HCT116 (cell line): ENCODE data around the gene FBN3.

Source experiments
- CTCF ChIP-seq, 3 experiments: fragments of 200-600 bp in 1 of 3; sonication (generic) in 1 of 3; IDR thresholded peaks in 2 of 3; conservative IDR thresholded peaks in 1 of 3; 2 replicates each; pipeline ENCODE4 v1.5.1; 2012 to 2017; ENCODE audit warnings: low read depth in 2 of 3, low read length in 2 of 3, antibody characterized with exemption in 1 of 3, borderline replicate concordance in 1 of 3, control low read depth in 1 of 3, mild to moderate bottlenecking in 1 of 3, mixed read lengths in 1 of 3, mixed run types in 1 of 3, moderate library complexity in 1 of 3; ENCODE audit not compliant: insufficient read depth in 1 of 3
- EGR1 ChIP-seq: IDR thresholded peaks from 2 replicates; pipeline ENCODE4 v1.6.1; 2012; ENCODE audit warnings: low read depth
- EZH2 ChIP-seq: fragments of 200-600 bp; sonication (generic); IDR thresholded peaks from 2 replicates; pipeline ENCODE4 v1.6.1; 2017; ENCODE audit warnings: antibody characterized with exemption, mixed run types
- POLR2A ChIP-seq: IDR thresholded peaks from 2 replicates; pipeline ENCODE4 v1.7.0; 2011; ENCODE audit warnings: borderline replicate concordance; ENCODE audit not compliant: insufficient read depth, insufficient read length; ENCODE audit errors: extremely low read depth
- RAD21 ChIP-seq: IDR thresholded peaks from 2 replicates; pipeline ENCODE4 v1.6.1; 2012; ENCODE audit warnings: low read depth, mild to moderate bottlenecking
- SRF ChIP-seq: IDR thresholded peaks from 2 replicates; pipeline ENCODE4 v1.6.1; 2012; ENCODE audit warnings: low read depth
- TCF7L2 ChIP-seq: IDR thresholded peaks from 2 replicates; pipeline ENCODE4 v1.7.0; 2011; ENCODE audit warnings: borderline replicate concordance, inconsistent platforms; ENCODE audit not compliant: insufficient read depth, insufficient read length; ENCODE audit errors: extremely low read depth
- ZNF274 ChIP-seq: fragments of 200-500 bp; sonication (Bioruptor generic); IDR thresholded peaks from 2 replicates; pipeline ENCODE4 v1.6.1; 2014; ENCODE audit warnings: mild to moderate bottlenecking, low read depth, low read length, inconsistent platforms

DNA sequence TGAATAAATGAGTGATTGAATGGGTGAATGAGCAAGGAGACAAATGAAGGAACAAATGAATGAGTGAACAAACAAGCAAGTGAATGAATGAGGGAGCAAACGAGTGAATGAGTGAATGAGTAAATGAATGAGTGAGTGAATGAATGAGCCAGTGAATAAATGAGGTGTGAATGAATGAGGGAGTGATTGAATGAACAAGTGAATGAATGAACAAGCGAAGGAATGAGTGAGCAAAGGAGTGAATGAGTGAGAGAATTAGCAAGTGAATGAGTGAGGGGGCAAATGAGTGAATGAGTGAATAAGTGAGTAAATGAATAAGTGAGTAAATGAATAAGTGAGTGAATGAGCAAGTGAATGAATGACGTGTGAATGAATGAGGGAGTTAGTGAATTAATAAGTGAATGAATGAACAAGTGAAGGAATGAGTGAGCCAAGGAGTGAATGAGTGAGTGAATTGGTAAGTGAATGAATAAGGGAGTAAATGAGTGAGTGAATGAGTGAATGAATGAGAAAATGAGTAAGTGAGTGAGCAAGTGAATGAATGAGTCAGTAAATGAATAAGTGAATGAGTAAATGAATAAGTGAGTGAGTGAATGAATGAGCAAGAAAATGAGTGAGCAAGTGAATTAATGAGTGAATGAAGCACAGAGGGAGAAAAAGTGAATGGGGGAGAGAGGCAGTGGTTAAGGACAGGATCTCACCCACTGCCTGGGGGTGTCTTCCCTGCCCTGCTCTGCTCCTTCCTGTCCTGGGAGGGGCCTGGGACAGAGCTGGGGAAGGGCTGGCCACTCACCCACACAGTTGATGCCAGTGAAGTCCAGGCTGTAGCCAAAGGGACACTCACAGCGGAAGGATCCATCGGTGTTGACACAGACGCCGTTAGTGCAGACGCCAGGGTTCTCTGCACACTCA lies 60.4 kb downstream of the FBN3 start:
- TF ChIP-seq RAD21, result no peak
- TF ChIP-seq POLR2A, result no peak
- no peak for TF ChIP-seq EZH2
- no peak for TF ChIP-seq CTCF (IDR thresholded peaks at IDR 0.05 in 2 of 3, conservative IDR thresholded peaks at IDR 0.05 in 1 of 3; ENCODE audit: borderline replicate concordance in 1 of 3, insufficient read depth in 1 of 3, low read depth in 2 of 3, low read length in 2 of 3)
- no peak for TF ChIP-seq SRF
- TF ChIP-seq TCF7L2, result no peak
- no peak for TF ChIP-seq ZNF274
- no peak for TF ChIP-seq EGR1
